K562 (cell line): ENCODE measurements around the gene SFTPB. TPM values are rescaled to one million over a fixed set of nuclear protein-coding genes. Genes with fewer than 3 reads are reported as not detected.

ENCODE experiments used
- ATAC-seq: fragments of 200-7000 bp; cut with Tn5 transposase; 3 replicates; pipeline ENCODE4 v1.9.1; 2020; ENCODE audit warnings: moderate library complexity
- BruUV-seq: library from RNA; stranded (reverse); fragments of 400-500 nt; replicated peaks from 2 replicates; lab custom pipeline; 2021; lab: Mats Ljungman, UMichigan
- CTCF ChIA-PET: fragments of 300-600 bp; formaldehyde crosslinking; extraction: SDS; loops from one replicate; lab custom pipeline; 2021; ENCODE audit warnings: low intra/inter-chr PET ratio; lab: Yijun Ruan, JAX
- POLR2A ChIA-PET: fragments of 300-600, 350-650 bp; sonication (Branson Sonifier 250); formaldehyde crosslinking; extraction: SDS; loops from one replicate; lab custom pipeline; 2021; ENCODE audit warnings: antibody characterized with exemption, inconsistent platforms; lab: Yijun Ruan, JAX
- DNase-seq, 4 experiments: peaks; one replicate each; pipeline versions ENCODE4 v3.0.0 to v3.0.0-alpha.2; 2011 to 2018; ENCODE audit warnings: low spot score in 3 of 4, mixed read lengths in 3 of 4; ENCODE audit errors: extremely low read depth in 1 of 4
- FAIRE-seq: peaks from 2 replicates; lab custom pipeline; 2011; peaks lifted over from hg19 to GRCh38; lab: Jason Lieb, UNC
- H2AFZ ChIP-seq: 2 replicates; pipeline ENCODE4 v1.6.0; 2011; ENCODE audit warnings: low read depth, low read length, control low read depth, inconsistent platforms
- H3K27ac ChIP-seq: fragments of 200-600 bp; 3 replicates; pipeline ENCODE4 v1.8.0; 2011; ENCODE audit warnings: low read depth, mild to moderate bottlenecking, control low read depth, inconsistent platforms, low read length, moderate library complexity, mixed read lengths; ENCODE audit errors: extremely low read depth
- H3K27me3 ChIP-seq, 2 experiments: fragments of 300-600 bp in 1 of 2; 2 replicates in 1 of 2; 3 replicates in 1 of 2; pipeline versions ENCODE4 v1.6.0 to v1.8.0; 2011; ENCODE audit warnings: inconsistent platforms in 2 of 2, low read length in 2 of 2, mild to moderate bottlenecking in 1 of 2, mixed read lengths in 1 of 2, moderate library complexity in 1 of 2; ENCODE audit not compliant: control insufficient read depth in 2 of 2, insufficient read depth in 2 of 2
- H3K36me3 ChIP-seq: fragments of 300-600 bp; 3 replicates; pipeline ENCODE4 v1.8.0; 2011; ENCODE audit warnings: mild to moderate bottlenecking, low read length, inconsistent platforms; ENCODE audit not compliant: control insufficient read depth, insufficient read depth
- H3K4me1 ChIP-seq, 2 experiments: fragments of 200-600 bp in 1 of 2; replicated peaks in 1 of 2; 2 replicates in 1 of 2; 3 replicates in 1 of 2; pipeline versions ENCODE4 v1.5.1 to v1.8.0; 2011; ENCODE audit warnings: inconsistent platforms in 2 of 2, low read length in 2 of 2, mild to moderate bottlenecking in 1 of 2, mixed read lengths in 1 of 2, moderate library complexity in 1 of 2; ENCODE audit not compliant: control insufficient read depth in 2 of 2, insufficient read depth in 2 of 2
- H3K4me2 ChIP-seq: 2 replicates; pipeline ENCODE4 v1.6.1; 2011; ENCODE audit warnings: low read length, control low read depth, inconsistent platforms, mixed read lengths; ENCODE audit not compliant: insufficient read depth
- H3K4me3 ChIP-seq: fragments of 200-600 bp; sonication (generic), shearing (Covaris generic); 2 replicates; pipeline ENCODE4 v1.5.1; 2016; ENCODE audit warnings: control low read depth, inconsistent platforms
- H3K79me2 ChIP-seq: fragments of 200-600 bp; 3 replicates; pipeline ENCODE4 v1.8.0; 2011; ENCODE audit warnings: low read length, inconsistent platforms; ENCODE audit not compliant: control insufficient read depth, insufficient read depth
- H3K9ac ChIP-seq, 2 experiments: 2 replicates each; pipeline versions ENCODE4 v1.6.0 to v1.6.1; 2011; ENCODE audit warnings: low read depth in 2 of 2, low read length in 2 of 2, control low read depth in 1 of 2, inconsistent platforms in 1 of 2, mild to moderate bottlenecking in 1 of 2, mixed read lengths in 1 of 2; ENCODE audit not compliant: insufficient read depth in 1 of 2
- H3K9me1 ChIP-seq: one replicate; pipeline ENCODE4 v1.6.0; 2011; ENCODE audit warnings: inconsistent platforms, mild to moderate bottlenecking, low read length, moderate library complexity; ENCODE audit not compliant: control insufficient read depth, insufficient read depth
- H3K9me3 ChIP-seq: replicated peaks from 2 replicates; pipeline ENCODE4 v1.5.1; 2011; ENCODE audit warnings: low read depth, low read length, inconsistent platforms; ENCODE audit not compliant: control insufficient read depth, insufficient read depth
- H4K20me1 ChIP-seq: replicated peaks from 2 replicates; pipeline ENCODE4 v1.6.1; 2011; ENCODE audit warnings: low read length, inconsistent platforms, mixed read lengths; ENCODE audit not compliant: control insufficient read depth, insufficient read depth
- ATF7 ChIP-seq: fragments of 450-650 bp; IDR thresholded peaks from 2 replicates; pipeline ENCODE4 v1.7.1; 2014; ENCODE audit warnings: mild to moderate bottlenecking, moderate library complexity
- RBM25 ChIP-seq: fragments of 200-400 bp; formaldehyde crosslinking; IDR thresholded peaks from 2 replicates; pipeline ENCODE4 v1.6.1; 2018; ENCODE audit warnings: low read length, low read depth, moderate library complexity; ENCODE audit not compliant: severe bottlenecking
- THRAP3 ChIP-seq: fragments of 450-650 bp; IDR thresholded peaks from 2 replicates; pipeline ENCODE4 v1.6.1; 2016; ENCODE audit warnings: mild to moderate bottlenecking, inconsistent platforms, borderline replicate concordance
- ZNF140 ChIP-seq: fragments of 250-450 bp; sonication (Bioruptor Pico); IDR thresholded peaks from 2 replicates; pipeline ENCODE4 v1.8.0; 2021; ENCODE audit warnings: moderate library complexity, mild to moderate bottlenecking, inconsistent platforms
- WGBS: fragments of 100-300 bp; shearing (Covaris generic); methylation state at CpG from one replicate; pipeline ENCODE4 v1.1.6; 2016; ENCODE audit warnings: low coverage, mixed read lengths; ENCODE audit not compliant: insufficient coverage; ENCODE audit errors: missing lambda C conversion rate; 5-methylcytosine and 5-hydroxymethylcytosine counted together
- in situ Hi-C: fragments of 300-500 bp; cut with MboI; formaldehyde crosslinking; loops from 4 replicates; pipeline ENCODE4 v1.15.0; 2018; ENCODE audit warnings: inconsistent platforms, mixed read lengths
- intact Hi-C: fragments of 100-400 bp; cut with micrococcal nuclease; formaldehyde crosslinking; loops from 2 replicates; pipeline ENCODE4 v1.14.2; 2022
- polyA plus RNA-seq, 8 experiments: library from polyadenylated mRNA; depleted of rRNA in 4 of 8; stranded (reverse) in 5 of 8; unstranded in 3 of 8; fragments of >200 nt; fragmentation: Nextera tagmentation in 2 of 8; fragmentation: Illumina TruSeq in 1 of 8; extraction: Ambion mirVana in 2 of 8; extraction: Trizol in 1 of 8; gene quantifications; 2 replicates each; pipeline versions ENCODE4 v1.2.1 to v1.2.3, GENCODE V29; 2011 to 2014; ENCODE audit warnings: inconsistent platforms in 1 of 8, missing spikeins in 1 of 8
- total RNA-seq, 7 experiments: library from RNA; depleted of rRNA in 6 of 7; stranded (reverse); fragments of >200 nt in 6 of 7; fragmentation: Illumina TruSeq in 2 of 7; extraction: Trizol in 2 of 7; gene quantifications; 2 replicates each; pipeline versions ENCODE4 v1.2.1 to v1.2.3, GENCODE V29; 2011 to 2021; ENCODE audit warnings: low replicate concordance in 1 of 7

The SFTPB gene
- total and polyA plus RNA-seq, 9 of the 15 experiments (the other 6 are each of a cell fraction or from before 2014, with no cell fraction given) = 0.03 to 7.0 TPM; not detected in 7

DNA sequence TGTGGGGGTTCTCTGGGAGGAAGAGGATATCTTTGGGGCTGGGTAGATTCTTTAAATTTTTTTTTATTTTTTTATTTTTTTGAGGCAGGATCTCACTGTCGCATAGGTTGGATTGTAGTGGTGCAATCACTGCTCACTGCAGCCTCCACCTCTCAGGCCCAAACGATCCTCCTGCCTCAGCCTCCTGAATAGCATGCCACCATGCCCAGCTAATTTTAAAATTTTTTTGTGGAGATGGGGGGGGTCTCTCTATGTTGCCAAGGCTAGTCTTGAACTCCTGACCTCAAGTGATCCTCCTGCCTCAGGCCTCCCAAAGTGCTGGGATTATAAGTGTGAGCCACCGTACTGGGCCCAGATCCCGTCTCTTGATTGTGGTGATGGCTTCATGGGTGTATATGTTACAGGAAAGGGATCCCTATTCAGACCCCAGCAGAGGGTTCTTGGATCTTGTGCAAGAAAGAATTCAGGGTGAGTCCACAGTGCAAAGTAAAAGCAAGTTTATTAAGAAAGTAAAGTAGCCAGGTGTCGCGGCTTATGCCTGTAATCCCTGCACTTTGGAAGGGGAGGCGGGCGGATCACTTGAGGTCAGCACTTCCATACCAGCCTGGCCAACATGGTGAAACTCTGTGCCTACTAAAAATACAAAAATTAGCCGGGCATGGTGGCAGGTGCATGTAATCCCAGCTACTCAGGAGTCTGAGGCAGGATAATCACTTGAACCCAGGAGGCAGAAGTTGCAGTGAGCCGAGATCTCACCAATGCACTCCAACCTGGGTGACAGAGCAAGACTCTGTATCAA lies 54.1 kb downstream of the SFTPB start:
- peaks cover 58% of the 10 kb centered on the region for H3K79me2 ChIP-seq
- TF ChIP-seq ZNF140 (CRISPR knock-in tag) = no peak
- TF ChIP-seq THRAP3 = no peak
- no peak for TF ChIP-seq ATF7
- peak; percentile 43 for TF ChIP-seq RBM25
- TF ChIP-seq, all 486 proteins: peak for 1
- Histone ChIP-seq H3K9me1 (no peaks in the 10 kb centered on the region), H3K27ac (no peak overlapping the region), H2AFZ (no peak overlapping the region), H3K27me3 (no peaks in the 10 kb centered on the region), H3K9ac (no peak overlapping the region), H4K20me1 (no peaks in the 10 kb centered on the region; the same call in 1 of the 2 replicates), H3K4me3 (no peak overlapping the region), H3K36me3 (peaks cover 28% of the 10 kb centered on the region), H3K4me1 (peaks cover 11 to 33% of the 10 kb centered on the region in 2 experiments; a peak in 4 of 5 replicates), H3K4me2 (no peak overlapping the region), H3K9me3 (no peaks in the 10 kb centered on the region)
- ATAC-seq (no peak), DNase-seq (no peak), FAIRE-seq (no peak)
- WGBS = 86% methylated on average over 10 of the region's 10 CpGs
- intact Hi-C loops (loop anchor here (5.0 kb wide), 1 partner anchor 37 kb away; the partner anchor contains the start of gene VAMP8), in situ Hi-C loops (no loop called here)
- TSS peak; percentile 12 for BruUV-seq
- CTCF ChIA-PET = no interaction called here
- POLR2A ChIA-PET = interaction anchor here (0.7 to 1.3 kb wide), 7 partner anchors 9 to 76 kb away, joined by 3 to 5 read pairs (median 3); partner anchors contain the start of genes MAT2A and RNF181
